HG02885 (cell line): ENCODE data around the gene FGF5.
A peak's percentile ranks its signal among the peaks of the same experiment; 100 is the strongest.
"Not testable (repeated sequence)": the region's sequence is repeated elsewhere in the genome, so short reads cannot be mapped to it uniquely, and the experiment has no call there.

Source experiments
- ATAC-seq: cut with Tn5 transposase; IDR thresholded peaks from one replicate; pipeline ENCODE4 v1.9.1; 2021; ENCODE audit warnings: mild to moderate bottlenecking; ENCODE audit not compliant: unreplicated experiment, poor library complexity

FGF5 gene

GRCh38 chr4:80266253-80266901 is at the start of gene FGF5:
Gene FGF5, plus strand, starts transcription at chr4:80266664. Its CDS starts 161 bp downstream, at chr4:80266825.
- no peak for ATAC-seq

- ATAC-seq = no peak
Observed at GRCh38 chr4:80219301-80220025, 47.0 kb upstream of the FGF5 start.

- ATAC-seq = no peak
Observed at GRCh38 chr4:80220711-80221110, 45.8 kb upstream of the FGF5 start.

GRCh38 chr4:80221161-80221560 is 45.3 kb upstream of the FGF5 start:
- no peak for ATAC-seq

- ATAC-seq = no peak
Observed at GRCh38 chr4:80225595-80225994, 40.9 kb upstream of the FGF5 start.

GRCh38 chr4:80226094-80226493 is 40.4 kb upstream of the FGF5 start:
- no peak for ATAC-seq

- no peak for ATAC-seq
Observed at GRCh38 chr4:80228460-80228859, 38.0 kb upstream of the FGF5 start.

GRCh38 chr4:80229128-80229527 is 37.3 kb upstream of the FGF5 start:
- no peak for ATAC-seq

GRCh38 chr4:80229590-80229989 is 36.9 kb upstream of the FGF5 start:
- ATAC-seq = peak; percentile 74

GRCh38 chr4:80231180-80231579 is 35.3 kb upstream of the FGF5 start:
- ATAC-seq = no peak

GRCh38 chr4:80232707-80233370 is 33.6 kb upstream of the FGF5 start:
- ATAC-seq = no peak

- ATAC-seq = no peak
Observed at GRCh38 chr4:80233390-80233789, 33.1 kb upstream of the FGF5 start.

- ATAC-seq = no peak
Observed at GRCh38 chr4:80235451-80235850, 31.0 kb upstream of the FGF5 start.

- no peak for ATAC-seq
Observed at GRCh38 chr4:80237992-80238391, 28.5 kb upstream of the FGF5 start.

- no peak for ATAC-seq
Observed at GRCh38 chr4:80239480-80240150, 26.8 kb upstream of the FGF5 start.

- ATAC-seq = no peak
Observed at GRCh38 chr4:80240976-80241375, 25.5 kb upstream of the FGF5 start.

GRCh38 chr4:80243274-80244018 is 23.0 kb upstream of the FGF5 start:
- ATAC-seq = no peak

- not testable (repeated sequence) for ATAC-seq
Observed at GRCh38 chr4:80247484-80247883, 19.0 kb upstream of the FGF5 start.

GRCh38 chr4:80249144-80249543 is 17.3 kb upstream of the FGF5 start:
- no peak for ATAC-seq

- ATAC-seq = no peak
Observed at GRCh38 chr4:80252427-80252826, 14.0 kb upstream of the FGF5 start.
